GM12878 (cell line): ENCODE results near the gene ERC2. TPM values are rescaled to one million over a fixed set of nuclear protein-coding genes. Genes with fewer than 3 reads are reported as not detected.

ENCODE experiments used
- ATAC-seq: fragments of 200-7000 bp; cut with Tn5 transposase; 3 replicates; pipeline ENCODE4 v1.9.1; 2020; ENCODE audit warnings: mild to moderate bottlenecking, moderate library complexity
- BruUV-seq: library from RNA; stranded (reverse); fragments of 400-500 nt; replicated peaks from 2 replicates; lab custom pipeline; 2021; lab: Mats Ljungman, UMichigan
- CTCF ChIA-PET: fragments of 300-600 bp; sonication (Branson Sonifier 250); formaldehyde crosslinking; extraction: SDS; loops from one replicate; lab custom pipeline; 2021; ENCODE audit warnings: inconsistent platforms; lab: Yijun Ruan, JAX
- POLR2A ChIA-PET: fragments of 350-600 bp; formaldehyde crosslinking; extraction: SDS; loops from one replicate; lab custom pipeline; 2021; ENCODE audit warnings: inconsistent platforms; lab: Charles Lee
- RAD21 ChIA-PET: fragments of 300-600 bp; sonication (Branson Sonifier 250); formaldehyde crosslinking; loops from one replicate; lab custom pipeline; 2023; ENCODE audit warnings: antibody characterized with exemption; ENCODE audit not compliant: unreplicated experiment; lab: Charles Lee
- SMC1A ChIA-PET: fragments of 300-600 bp; sonication (Branson Sonifier 250); formaldehyde crosslinking; loops from one replicate; lab custom pipeline; 2023; ENCODE audit not compliant: unreplicated experiment, uncharacterized antibody; lab: Charles Lee
- DNase-seq: peaks from one replicate; pipeline ENCODE4 v3.0.0-alpha.2; 2011; ENCODE audit warnings: low read depth, low spot score
- FAIRE-seq: peaks from 3 replicates; lab custom pipeline; 2011; peaks lifted over from hg19 to GRCh38; lab: Jason Lieb, UNC
- H2AFZ ChIP-seq: 2 replicates; pipeline ENCODE4 v1.6.0; 2011; ENCODE audit warnings: low read depth, low read length, control low read depth; ENCODE audit not compliant: control insufficient read depth
- H3K27ac ChIP-seq: 2 replicates; pipeline ENCODE4 v1.5.1; 2011; ENCODE audit warnings: control low read depth; ENCODE audit not compliant: control insufficient read depth, insufficient read depth
- H3K27me3 ChIP-seq, 2 experiments: replicated peaks in 1 of 2; 2 replicates each; pipeline versions ENCODE4 v1.6.0 to v1.6.1; 2011; ENCODE audit warnings: low read length in 1 of 2; ENCODE audit not compliant: control insufficient read depth in 2 of 2, insufficient read depth in 2 of 2
- H3K36me3 ChIP-seq, 2 experiments: 2 replicates each; pipeline ENCODE4 v1.5.1; 2011; ENCODE audit warnings: low read length in 1 of 2; ENCODE audit not compliant: control insufficient read depth in 2 of 2, insufficient read depth in 2 of 2
- H3K4me1 ChIP-seq: 2 replicates; pipeline ENCODE4 v1.6.1; 2011; ENCODE audit warnings: mild to moderate bottlenecking, low read length, moderate library complexity, mixed read lengths; ENCODE audit not compliant: control insufficient read depth, insufficient read depth
- H3K4me2 ChIP-seq: 2 replicates; pipeline ENCODE4 v1.6.0; 2011; ENCODE audit warnings: control low read depth; ENCODE audit not compliant: control insufficient read depth, insufficient read depth
- H3K4me3 ChIP-seq: fragments of 200-600 bp; sonication (generic); 2 replicates; pipeline ENCODE4 v1.5.1; 2016
- H3K79me2 ChIP-seq: 2 replicates; pipeline ENCODE4 v1.6.0; 2011; ENCODE audit warnings: low read length; ENCODE audit not compliant: control insufficient read depth, insufficient read depth
- H3K9ac ChIP-seq: 2 replicates; pipeline ENCODE4 v1.8.0; 2011; ENCODE audit warnings: low read length, control low read depth, mixed read lengths; ENCODE audit not compliant: control insufficient read depth, insufficient read depth
- H3K9me3 ChIP-seq: replicated peaks from 3 replicates; pipeline ENCODE4 v1.5.1; 2011; ENCODE audit warnings: mild to moderate bottlenecking, low read length; ENCODE audit not compliant: control insufficient read depth, insufficient read depth
- H4K20me1 ChIP-seq: 2 replicates; pipeline ENCODE4 v1.6.0; 2011; ENCODE audit not compliant: control insufficient read depth, insufficient read depth
- BACH1 ChIP-seq: fragments of 450-650 bp; IDR thresholded peaks from 2 replicates; pipeline ENCODE4 v1.6.1; 2017; ENCODE audit warnings: mild to moderate bottlenecking, borderline replicate concordance
- BRCA1 ChIP-seq: IDR thresholded peaks from 2 replicates; pipeline ENCODE4 v1.6.1; 2011; ENCODE audit warnings: low read depth, low read length, improper control_type of control experiment
- CBFB ChIP-seq: IDR thresholded peaks from 2 replicates; pipeline ENCODE4 v1.6.1; 2016; ENCODE audit warnings: antibody characterized with exemption, low read depth
- EP300 ChIP-seq, 2 experiments: fragments of 150-350 bp in 1 of 2; IDR thresholded peaks; 2 replicates each; pipeline ENCODE4 v1.6.1; 2011 to 2012; ENCODE audit warnings: low read depth in 2 of 2, low read length in 2 of 2, borderline replicate concordance in 1 of 2, improper control_type of control experiment in 1 of 2, inconsistent platforms in 1 of 2; ENCODE audit not compliant: control insufficient read depth in 1 of 2
- FOXK2 ChIP-seq: fragments of 450-650 bp; IDR thresholded peaks from 2 replicates; pipeline ENCODE4 v1.6.1; 2017; ENCODE audit warnings: mild to moderate bottlenecking, moderate library complexity
- LARP7 ChIP-seq: fragments of 450-650 bp; IDR thresholded peaks from 2 replicates; pipeline ENCODE4 v1.6.1; 2017; ENCODE audit warnings: mild to moderate bottlenecking
- MTA2 ChIP-seq: fragments of 450-650 bp; IDR thresholded peaks from 2 replicates; pipeline ENCODE4 v1.6.1; 2016; ENCODE audit warnings: low read depth, mild to moderate bottlenecking, moderate library complexity
- MTA3 ChIP-seq: IDR thresholded peaks from 2 replicates; pipeline ENCODE4 v1.6.1; 2012; ENCODE audit warnings: low read length, inconsistent platforms, borderline replicate concordance
- MYC ChIP-seq: IDR thresholded peaks from 2 replicates; pipeline ENCODE4 v1.6.1; 2011; ENCODE audit warnings: mild to moderate bottlenecking, low read length, moderate library complexity, inconsistent platforms; ENCODE audit not compliant: insufficient read depth, insufficient replicate concordance, insufficient read length, severe bottlenecking
- PAX8 ChIP-seq: fragments of 450-650 bp; IDR thresholded peaks from 2 replicates; pipeline ENCODE4 v1.6.1; 2017; ENCODE audit warnings: mild to moderate bottlenecking, moderate library complexity
- SIX5 ChIP-seq: IDR thresholded peaks from 2 replicates; pipeline ENCODE4 v1.6.1; 2011; ENCODE audit warnings: mild to moderate bottlenecking, low read depth, low read length, moderate library complexity; ENCODE audit not compliant: severe bottlenecking
- SMC3 ChIP-seq: IDR thresholded peaks from 2 replicates; pipeline ENCODE4 v1.6.1; 2011; ENCODE audit warnings: low read length, improper control_type of control experiment, borderline replicate concordance
- SREBF2 ChIP-seq: IDR thresholded peaks from 2 replicates; pipeline ENCODE4 v1.6.1; 2012; ENCODE audit warnings: mild to moderate bottlenecking, low read length
- STAT3 ChIP-seq: IDR thresholded peaks from 2 replicates; pipeline ENCODE4 v1.6.1; 2011; ENCODE audit warnings: low read depth, low read length, improper control_type of control experiment
- YY1 ChIP-seq: IDR thresholded peaks from 2 replicates; pipeline ENCODE4 v1.6.1; 2011; ENCODE audit warnings: low read depth, mild to moderate bottlenecking, low read length
- ZBED1 ChIP-seq: IDR thresholded peaks from 2 replicates; pipeline ENCODE4 v1.6.1; 2016; ENCODE audit warnings: borderline replicate concordance
- ZNF274 ChIP-seq: IDR thresholded peaks from one replicate; pipeline ENCODE4 v1.8.0; 2011; ENCODE audit not compliant: insufficient read length, insufficient read depth
- ZZZ3 ChIP-seq: IDR thresholded peaks from 2 replicates; pipeline ENCODE4 v1.6.1; 2011; ENCODE audit warnings: low read depth; ENCODE audit not compliant: control insufficient read depth, insufficient read length
- WGBS: methylation state at CpG from one replicate; pipeline ENCODE4 v1.1.6; 2016; ENCODE audit warnings: low lambda C conversion rate; ENCODE audit not compliant: insufficient replicate concordance, insufficient coverage; ENCODE audit errors: missing lambda C conversion rate; 5-methylcytosine and 5-hydroxymethylcytosine counted together
- in situ Hi-C: fragments of 300-500 bp; cut with MboI; formaldehyde crosslinking; loops from 9 replicates; pipeline ENCODE4 v1.14.3; 2018; ENCODE audit warnings: mixed read lengths
- intact Hi-C: fragments of 100-400 bp; cut with micrococcal nuclease; formaldehyde crosslinking; loops from one replicate; pipeline ENCODE4 v1.14.2; 2022; ENCODE audit not compliant: unreplicated experiment
- polyA plus RNA-seq, 11 experiments: library from polyadenylated mRNA; depleted of rRNA in 4 of 11; unstranded in 6 of 11; stranded (reverse) in 5 of 11; fragments of >200 nt; fragmentation: Nextera tagmentation in 4 of 11; fragmentation: Illumina TruSeq in 1 of 11; extraction: Ambion mirVana in 4 of 11; extraction: Trizol in 1 of 11; gene quantifications; 1 replicate in 1 of 11; 2 replicates in 10 of 11; pipeline versions ENCODE4 v1.2.1 to v1.2.3, GENCODE V29; 2011 to 2016; ENCODE audit warnings: inconsistent platforms in 2 of 11, missing spikeins in 2 of 11, low read depth in 1 of 11
- total RNA-seq, 4 experiments: library from RNA; depleted of rRNA in 3 of 4; stranded (reverse); fragments of >200 nt in 3 of 4; fragmentation: Illumina TruSeq in 1 of 4; extraction: Trizol in 1 of 4; gene quantifications; 2 replicates each; pipeline versions ENCODE4 v1.2.1 to v1.2.3, GENCODE V29; 2013 to 2021
- TF ChIP-seq, protein P1 (sequence below): fragments of 450-650 bp; conservative IDR thresholded peaks from 2 replicates; pipeline ENCODE4 v1.6.1; 2017; ENCODE audit warnings: mild to moderate bottlenecking, moderate library complexity

The ERC2 gene
- total and polyA plus RNA-seq, 10 of the 15 experiments (the other 5 are each of a cell fraction or from before 2014, with no cell fraction given), result 0.06 to 1.4 (median 0.12) TPM; not detected in 3

DNA sequence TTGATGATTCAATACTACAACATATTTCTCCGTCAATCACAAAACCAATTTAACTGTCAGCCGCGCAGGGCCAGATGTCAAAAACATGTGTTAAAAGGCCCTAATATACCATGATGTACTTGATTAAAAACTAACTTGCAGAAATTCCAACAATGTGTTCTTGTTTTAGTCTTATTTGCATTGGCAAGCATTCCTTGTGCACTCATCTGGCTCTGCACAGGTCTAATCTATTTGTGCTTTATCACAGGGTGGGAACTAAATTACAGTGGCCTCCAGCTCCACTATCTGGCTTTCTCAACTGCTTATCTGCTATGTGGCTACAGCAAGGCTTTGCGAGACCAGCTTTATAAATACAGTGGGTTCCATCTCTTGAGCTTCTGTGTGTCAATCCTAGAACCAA is 455.5 kb downstream of the ERC2 start (continued):
- TF ChIP-seq MYC (no peak), MTA2 (no peak), SMC3 (no peak), SIX5 (no peak), STAT3 (no peak), MTA3 (no peak), SREBF2 (no peak), EP300 (IDR thresholded peaks at IDR 0.05; ENCODE audit: borderline replicate concordance in 1 of 2, control insufficient read depth in 1 of 2, low read depth in 2 of 2, low read length in 2 of 2) (no peak), PAX8 (no peak), BACH1 (no peak)

DNA sequence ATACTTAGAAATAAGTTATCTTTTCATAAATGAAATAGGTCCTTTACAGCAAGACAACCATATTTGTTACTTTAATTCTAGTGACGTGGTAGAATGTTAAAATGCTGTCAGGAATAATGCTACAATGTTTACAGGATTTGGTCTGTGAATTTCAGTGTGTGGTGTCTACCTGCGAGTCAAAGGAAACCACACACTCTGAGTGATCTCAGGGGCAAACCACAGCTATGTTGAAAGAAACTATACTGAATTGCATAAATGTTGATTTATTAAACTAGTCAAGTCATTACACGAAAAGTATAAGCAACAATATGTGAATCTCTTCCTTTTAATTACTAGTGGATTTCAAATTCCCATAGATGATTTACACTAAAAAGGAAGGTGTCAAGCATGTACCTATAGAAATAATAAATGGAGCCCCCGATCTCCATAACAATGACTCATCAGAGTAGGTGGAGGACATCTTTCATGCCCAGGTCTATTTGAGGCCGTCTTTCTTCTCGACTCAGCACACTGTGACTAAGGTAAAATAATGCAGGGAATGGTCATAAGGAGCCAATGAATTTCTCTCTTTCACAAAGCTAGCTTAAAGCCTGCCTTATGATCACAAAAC is 463.0 kb downstream of the ERC2 start:
- ChIA-PET POLR2A (no interaction called here), RAD21 (no interaction called here)
- Histone ChIP-seq H4K20me1 (no peaks in the 10 kb centered on the region), H3K27me3 (no peaks in the 10 kb centered on the region; a peak in 1 of 4 replicates), H3K4me3 (no peak overlapping the region)
- no peak for TF ChIP-seq ZNF274
- TF ChIP-seq FOXK2, result no peak
- TF ChIP-seq, protein P1, sequence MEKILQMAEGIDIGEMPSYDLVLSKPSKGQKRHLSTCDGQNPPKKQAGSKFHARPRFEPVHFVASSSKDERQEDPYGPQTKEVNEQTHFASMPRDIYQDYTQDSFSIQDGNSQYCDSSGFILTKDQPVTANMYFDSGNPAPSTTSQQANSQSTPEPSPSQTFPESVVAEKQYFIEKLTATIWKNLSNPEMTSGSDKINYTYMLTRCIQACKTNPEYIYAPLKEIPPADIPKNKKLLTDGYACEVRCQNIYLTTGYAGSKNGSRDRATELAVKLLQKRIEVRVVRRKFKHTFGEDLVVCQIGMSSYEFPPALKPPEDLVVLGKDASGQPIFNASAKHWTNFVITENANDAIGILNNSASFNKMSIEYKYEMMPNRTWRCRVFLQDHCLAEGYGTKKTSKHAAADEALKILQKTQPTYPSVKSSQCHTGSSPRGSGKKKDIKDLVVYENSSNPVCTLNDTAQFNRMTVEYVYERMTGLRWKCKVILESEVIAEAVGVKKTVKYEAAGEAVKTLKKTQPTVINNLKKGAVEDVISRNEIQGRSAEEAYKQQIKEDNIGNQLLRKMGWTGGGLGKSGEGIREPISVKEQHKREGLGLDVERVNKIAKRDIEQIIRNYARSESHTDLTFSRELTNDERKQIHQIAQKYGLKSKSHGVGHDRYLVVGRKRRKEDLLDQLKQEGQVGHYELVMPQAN, result no peak
- no peak for TF ChIP-seq YY1
- TF ChIP-seq BRCA1, result no peak
- TF ChIP-seq ZZZ3, result no peak
- no peak for TF ChIP-seq LARP7
- no peak for TF ChIP-seq ZBED1
- no peak for TF ChIP-seq CBFB
- TF ChIP-seq, all 136 proteins: peak for 0
- FAIRE-seq (no peak), DNase-seq (no peak), ATAC-seq (no peak)
- in situ Hi-C loops (no loop called here), intact Hi-C loops (no loop called here)
- Histone ChIP-seq H3K79me2 (no peaks in the 10 kb centered on the region), H3K4me2 (no peak overlapping the region), H2AFZ (no peak overlapping the region), H3K4me1 (no peaks in the 10 kb centered on the region), H3K9me3 (no peaks in the 10 kb centered on the region), H3K9ac (no peak overlapping the region), H3K36me3 (no peaks in the 10 kb centered on the region), H3K27ac (no peak overlapping the region)
- ChIA-PET CTCF (interaction anchor here (0.7 kb wide), 1 partner anchor 16 kb away, joined by 3 read pairs; no protein-coding TSS in a partner anchor), SMC1A (no interaction called here)
- 3% methylated on average over 6 of the region's 6 CpGs for WGBS
- no TSS peak for BruUV-seq
